OCI-LY1 (cell line): ENCODE results near the gene INTS6.

Source experiments
- H2AFZ ChIP-seq: fragments of 200-600 bp; sonication (generic), shearing (Covaris generic); 2 replicates; pipeline ENCODE4 v1.6.0; 2014; ENCODE audit warnings: antibody characterized with exemption, mild to moderate bottlenecking, low read length
- H3F3A ChIP-seq: fragments of 200-600 bp; sonication (generic), shearing (Covaris generic); 2 replicates; pipeline ENCODE4 v1.6.0; 2014; ENCODE audit warnings: mild to moderate bottlenecking, antibody characterized with exemption, low read length, moderate library complexity; ENCODE audit not compliant: insufficient read depth
- H3K27ac ChIP-seq: fragments of 200-600 bp; sonication (generic); 2 replicates; pipeline ENCODE4 v1.5.1; 2014; ENCODE audit warnings: low read length, mixed run types, mild to moderate bottlenecking, low read depth; ENCODE audit not compliant: poor library complexity, severe bottlenecking
- H3K27me3 ChIP-seq: fragments of 200-600 bp; sonication (generic); 2 replicates; pipeline ENCODE4 v1.6.0; 2014; ENCODE audit warnings: antibody characterized with exemption, mild to moderate bottlenecking, low read length, moderate library complexity; ENCODE audit not compliant: insufficient read depth
- H3K36me3 ChIP-seq: fragments of 200-600 bp; sonication (generic); 2 replicates; pipeline ENCODE4 v1.6.1; 2014; ENCODE audit warnings: mild to moderate bottlenecking, antibody characterized with exemption, low read length, moderate library complexity, mixed read lengths; ENCODE audit not compliant: insufficient read depth
- H3K4me1 ChIP-seq: fragments of 200-600 bp; sonication (generic); 2 replicates; pipeline ENCODE4 v1.5.1; 2014; ENCODE audit warnings: mild to moderate bottlenecking, low read length, moderate library complexity; ENCODE audit not compliant: insufficient read depth, severe bottlenecking
- H3K4me2 ChIP-seq: fragments of 200-600 bp; sonication (generic), shearing (Covaris generic); 2 replicates; pipeline ENCODE4 v1.6.1; 2014; ENCODE audit warnings: low read length
- H3K4me3 ChIP-seq: fragments of 200-600 bp; sonication (generic); 2 replicates; pipeline ENCODE4 v1.5.1; 2014; ENCODE audit warnings: low read length, low read depth, mild to moderate bottlenecking, mixed read lengths; ENCODE audit not compliant: poor library complexity, severe bottlenecking
- H3K79me2 ChIP-seq: fragments of 200-600 bp; shearing (Covaris generic); 2 replicates; pipeline ENCODE4 v1.6.1; 2016; ENCODE audit warnings: mixed run types, low read length, mixed read lengths; ENCODE audit not compliant: insufficient read depth
- H3K9ac ChIP-seq: fragments of 200-600 bp; sonication (generic), shearing (Covaris generic); 2 replicates; pipeline ENCODE4 v1.6.1; 2014; ENCODE audit warnings: mild to moderate bottlenecking, low read length, mixed read lengths
- H3K9me2 ChIP-seq: fragments of 200-600 bp; sonication (generic), shearing (Covaris generic); 2 replicates; pipeline ENCODE4 v1.6.1; 2014; ENCODE audit warnings: low read depth, mild to moderate bottlenecking, low read length, mixed read lengths
- H3K9me3 ChIP-seq: fragments of 200-600 bp; shearing (Covaris generic); 2 replicates; pipeline ENCODE4 v1.6.1; 2014; ENCODE audit warnings: low read length, mixed read lengths
- H4K20me1 ChIP-seq: fragments of 200-600 bp; sonication (generic), shearing (Covaris generic); 2 replicates; pipeline ENCODE4 v1.6.0; 2016; ENCODE audit warnings: mild to moderate bottlenecking, low read length; ENCODE audit not compliant: insufficient read depth
- CTCF ChIP-seq: fragments of 200-600 bp; sonication (generic), shearing (Covaris generic); IDR thresholded peaks from 2 replicates; pipeline ENCODE4 v1.5.1; 2017; ENCODE audit warnings: mild to moderate bottlenecking, antibody characterized with exemption, low read length, moderate library complexity, mixed read lengths
- EZH2 ChIP-seq: fragments of 200-600 bp; sonication (generic), shearing (Covaris generic); IDR thresholded peaks from 2 replicates; pipeline ENCODE4 v1.8.0; 2017; ENCODE audit warnings: borderline replicate concordance, mixed run types, mild to moderate bottlenecking, antibody characterized with exemption, low read length, moderate library complexity, mixed read lengths

The INTS6 gene

GRCh38 chr13:51477653-51478324 is 25.0 kb upstream of the INTS6 start:
- TF ChIP-seq CTCF (no peak), EZH2 (no peak)
- Histone ChIP-seq H3K9ac (no peak overlapping the region), H3K9me2 (no peaks in the 10 kb centered on the region), H3K9me3 (no peaks in the 10 kb centered on the region), H3K36me3 (no peaks in the 10 kb centered on the region), H3K4me1 (no peaks in the 10 kb centered on the region), H3K4me3 (no peak overlapping the region), H4K20me1 (no peaks in the 10 kb centered on the region), H3K27me3 (no peaks in the 10 kb centered on the region), H3F3A (no peaks in the 10 kb centered on the region), H3K27ac (no peak overlapping the region), H3K79me2 (no peaks in the 10 kb centered on the region), H2AFZ (no peak overlapping the region), H3K4me2 (no peak overlapping the region)

GRCh38 chr13:51477149-51477548 is 24.3 kb upstream of the INTS6 start:
- Histone ChIP-seq H3K4me1 (no peaks in the 10 kb centered on the region), H3K4me2 (no peak overlapping the region), H3K27me3 (no peaks in the 10 kb centered on the region), H3K9me3 (no peaks in the 10 kb centered on the region), H4K20me1 (no peaks in the 10 kb centered on the region), H3K9ac (no peak overlapping the region), H2AFZ (no peak overlapping the region), H3F3A (no peaks in the 10 kb centered on the region), H3K4me3 (no peak overlapping the region), H3K36me3 (no peaks in the 10 kb centered on the region), H3K79me2 (no peaks in the 10 kb centered on the region), H3K9me2 (no peaks in the 10 kb centered on the region), H3K27ac (no peak overlapping the region)
- TF ChIP-seq CTCF: no peak
- no peak for TF ChIP-seq EZH2

- Histone ChIP-seq H3K9ac (no peak overlapping the region), H3F3A (no peaks in the 10 kb centered on the region), H3K4me3 (no peak overlapping the region), H3K4me1 (no peaks in the 10 kb centered on the region), H3K36me3 (no peaks in the 10 kb centered on the region), H3K9me2 (no peaks in the 10 kb centered on the region), H2AFZ (no peak overlapping the region), H3K9me3 (no peaks in the 10 kb centered on the region), H3K79me2 (no peaks in the 10 kb centered on the region), H3K27ac (no peak overlapping the region), H4K20me1 (no peaks in the 10 kb centered on the region), H3K4me2 (no peak overlapping the region), H3K27me3 (no peaks in the 10 kb centered on the region)
- TF ChIP-seq CTCF: no peak
- no peak for TF ChIP-seq EZH2
Measured at GRCh38 chr13:51475727-51476501, 23.1 kb upstream of the INTS6 start.
